GM19463 (cell line): ENCODE data around the gene POLR1C.
"Not testable (repeated sequence)": the region's sequence is repeated elsewhere in the genome, so short reads cannot be mapped to it uniquely, and the experiment has no call there.

Experiments
- ATAC-seq: cut with Tn5 transposase; IDR thresholded peaks from one replicate; pipeline ENCODE4 v1.9.1; 2021; ENCODE audit warnings: mild to moderate bottlenecking, moderate library complexity; ENCODE audit not compliant: unreplicated experiment

POLR1C gene

GRCh38 chr6:43492673-43493072 lies 24.2 kb upstream of the POLR1C start:
- ATAC-seq = no peak

GRCh38 chr6:43493230-43493629 lies 23.7 kb upstream of the POLR1C start:
- no peak for ATAC-seq

GRCh38 chr6:43493833-43494232 lies 23.1 kb upstream of the POLR1C start:
- ATAC-seq = no peak

- ATAC-seq = no peak
Observed at GRCh38 chr6:43494321-43494720, 22.6 kb upstream of the POLR1C start.

GRCh38 chr6:43494766-43495165 lies 22.1 kb upstream of the POLR1C start:
- no peak for ATAC-seq

- no peak for ATAC-seq
Observed at GRCh38 chr6:43495409-43495941, 21.4 kb upstream of the POLR1C start.

GRCh38 chr6:43496370-43497128 lies 20.3 kb upstream of the POLR1C start:
- no peak for ATAC-seq

- ATAC-seq = no peak
Observed at GRCh38 chr6:43497129-43497396, 19.8 kb upstream of the POLR1C start.

- no peak for ATAC-seq
Observed at GRCh38 chr6:43497689-43498088, 19.2 kb upstream of the POLR1C start.

GRCh38 chr6:43498291-43498690 lies 18.6 kb upstream of the POLR1C start:
- not testable (repeated sequence) for ATAC-seq

GRCh38 chr6:43499028-43499815 lies 17.7 kb upstream of the POLR1C start:
- no peak for ATAC-seq

GRCh38 chr6:43500921-43501320 lies 16.0 kb upstream of the POLR1C start:
- no peak for ATAC-seq

GRCh38 chr6:43502666-43503065 lies 14.2 kb upstream of the POLR1C start:
- ATAC-seq = no peak

- ATAC-seq = no peak
Observed at GRCh38 chr6:43503443-43503842, 13.4 kb upstream of the POLR1C start.

GRCh38 chr6:43504756-43505593 lies 11.9 kb upstream of the POLR1C start:
- no peak for ATAC-seq

- no peak for ATAC-seq
Observed at GRCh38 chr6:43505718-43506117, 11.2 kb upstream of the POLR1C start.

- ATAC-seq = no peak
Observed at GRCh38 chr6:43506171-43506570, 10.7 kb upstream of the POLR1C start.

GRCh38 chr6:43506667-43507471 lies 10.0 kb upstream of the POLR1C start:
- peak; percentile 42 for ATAC-seq

GRCh38 chr6:43508481-43509141 lies 8.3 kb upstream of the POLR1C start:
- no peak for ATAC-seq
